SHP77 (cell line): Measurements from ENCODE around the gene CD300A.
A peak's percentile ranks its signal among the peaks of the same experiment; 100 is the strongest.
"Not testable (repeated sequence)": the region's sequence is repeated elsewhere in the genome, so short reads cannot be mapped to it uniquely, and the experiment has no call there.

Source experiments
- DNase-seq, 2 experiments: peaks; one replicate each; lab custom pipeline; 2025; lab: John Stamatoyannopoulos, UW

The CD300A gene

DNA sequence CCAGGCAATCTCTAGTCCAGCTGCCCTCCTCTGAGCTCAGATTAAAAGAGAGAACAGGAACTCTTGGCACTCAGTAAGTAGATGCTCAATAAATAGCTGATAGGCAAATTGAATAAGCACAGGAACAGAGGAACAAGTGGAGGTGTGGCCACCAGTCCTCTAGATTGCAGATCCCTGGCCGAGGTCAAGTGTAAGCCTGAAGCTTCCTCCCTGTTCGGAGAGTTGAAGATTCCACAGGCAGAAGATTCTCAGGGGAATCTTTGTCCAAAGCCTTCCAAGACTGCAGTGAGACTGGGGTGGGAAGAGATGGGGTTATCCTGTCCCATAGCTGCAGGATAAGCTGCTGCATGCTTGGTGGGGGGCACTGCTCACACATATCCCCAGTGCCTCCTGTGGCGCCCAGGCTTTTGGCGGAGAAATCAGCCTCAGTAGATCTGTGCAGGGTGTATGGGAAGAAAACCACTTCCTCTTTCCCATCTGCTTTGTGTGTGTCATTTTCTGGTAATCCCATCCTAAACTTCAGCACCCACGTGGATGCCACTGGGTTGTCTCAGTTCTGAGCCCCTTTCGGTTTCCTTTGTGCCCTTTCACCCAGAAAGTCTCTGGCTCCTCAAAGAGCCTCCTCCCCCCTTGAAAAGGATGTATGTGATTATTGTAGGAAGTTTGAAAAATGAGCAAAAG is 12.1 kb downstream of the CD300A start:
- DNase-seq, result no peak

DNA sequence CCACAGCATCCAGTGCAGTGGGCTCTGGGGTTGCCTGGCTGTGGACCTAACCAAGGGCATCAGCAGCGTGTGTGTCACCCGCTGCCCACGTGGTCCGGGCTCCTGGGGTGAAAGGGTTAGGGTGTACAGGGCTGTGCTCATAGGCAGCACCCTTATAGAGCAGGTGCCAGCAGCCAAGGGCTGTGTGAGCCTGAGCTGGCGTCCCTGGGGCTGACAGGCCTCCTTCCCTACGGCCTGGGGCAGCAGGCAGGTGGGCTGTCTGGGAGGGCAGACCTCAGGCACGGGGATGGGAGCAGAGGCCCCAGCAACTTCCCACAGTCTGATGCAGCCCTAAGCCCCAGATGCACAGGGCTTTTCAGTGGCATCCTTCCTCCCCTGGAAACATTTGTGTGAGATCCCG is 13.9 kb downstream of the CD300A start:
- DNase-seq, result no peak

DNA sequence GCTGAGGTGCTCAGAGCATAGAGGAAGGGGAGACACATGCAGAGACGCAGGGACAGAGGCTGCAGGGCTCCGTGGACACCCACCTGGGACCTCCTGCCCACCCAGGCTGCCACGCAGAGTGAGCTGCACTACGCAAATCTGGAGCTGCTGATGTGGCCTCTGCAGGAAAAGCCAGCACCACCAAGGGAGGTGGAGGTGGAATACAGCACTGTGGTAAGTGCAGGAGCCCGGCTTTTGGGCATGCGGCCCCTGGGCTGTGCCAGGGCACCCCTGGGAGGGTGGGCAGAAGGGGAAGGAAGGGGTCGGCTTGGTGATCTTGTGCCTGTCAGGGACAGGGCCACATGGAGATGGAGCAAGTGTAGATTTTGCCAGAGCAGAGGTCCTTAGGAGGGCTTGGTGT is 15.2 kb downstream of the CD300A start:
- no peak for DNase-seq

DNA sequence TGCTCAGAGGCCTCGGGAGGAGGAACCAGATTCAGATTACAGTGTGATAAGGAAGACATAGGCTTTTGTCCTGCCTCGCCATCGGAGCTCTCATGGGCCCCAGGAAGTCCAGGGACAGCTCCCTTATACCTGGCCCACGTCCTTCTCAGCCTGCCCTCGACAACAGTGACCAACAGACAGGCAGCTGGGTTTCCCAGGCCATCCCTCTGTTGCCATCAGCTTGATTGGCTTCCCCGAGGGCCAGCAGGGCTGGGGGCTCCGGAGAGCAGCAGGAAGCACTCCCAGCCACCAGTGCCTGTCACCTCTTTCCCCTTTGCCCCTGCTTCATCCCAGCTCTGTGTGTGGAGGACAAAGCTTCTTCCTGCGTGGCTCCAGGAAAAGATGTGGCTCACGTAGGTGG is 17.6 kb downstream of the CD300A start:
- DNase-seq, result no peak

DNA sequence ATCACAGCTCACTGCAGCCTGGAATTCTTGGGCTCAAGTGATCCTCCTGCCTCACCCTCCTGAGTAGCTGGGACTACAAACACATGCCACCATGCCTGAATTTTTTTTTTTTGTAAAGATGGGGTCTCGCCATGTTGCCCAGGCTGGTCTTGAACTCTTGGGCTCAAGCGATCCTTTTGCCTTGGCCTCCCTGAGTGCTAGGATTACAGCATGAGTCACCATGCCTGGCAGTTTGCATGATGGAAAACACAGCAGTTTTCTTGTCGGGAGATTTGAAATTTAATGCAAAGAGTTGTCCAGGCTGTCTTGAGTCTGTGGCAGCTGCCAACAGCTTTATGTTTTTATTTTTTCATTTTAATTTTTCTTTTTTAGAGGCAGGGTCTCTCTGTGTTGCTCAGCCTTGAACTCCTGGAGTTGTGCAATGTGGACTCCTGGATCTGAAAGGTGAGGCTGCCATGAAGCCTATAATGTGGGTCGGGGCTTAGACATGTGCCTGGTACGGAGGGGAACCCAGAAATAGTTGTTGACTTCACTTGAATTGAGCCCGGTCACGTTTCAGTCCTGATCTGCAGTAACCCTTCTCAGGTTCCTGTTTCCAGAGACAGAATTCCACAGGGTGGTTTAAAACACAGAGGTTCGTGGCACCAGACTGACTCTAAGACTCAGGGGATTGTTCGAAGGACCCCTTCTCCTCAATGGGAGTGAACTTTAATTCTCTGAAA is 18.7 kb downstream of the CD300A start:
- DNase-seq, result no peak

DNA sequence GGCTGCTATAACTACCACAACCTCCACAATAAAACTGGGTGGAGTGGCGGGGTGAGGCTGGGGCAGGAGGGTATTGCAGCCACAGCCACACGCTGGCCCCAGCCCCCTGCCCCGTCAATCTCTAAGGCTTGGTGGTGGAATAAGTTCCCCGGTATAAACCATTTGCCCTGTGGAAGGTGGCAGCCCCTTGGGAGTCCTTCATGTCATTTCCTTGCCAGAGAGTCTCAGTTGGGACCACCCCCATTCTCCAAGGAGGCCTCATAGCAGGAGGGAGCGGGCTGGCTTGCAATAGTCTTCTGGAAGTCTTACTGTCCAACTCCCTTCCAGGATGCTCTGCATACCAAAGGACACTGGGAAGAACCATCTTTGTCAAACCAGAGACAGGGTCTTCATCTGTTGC is 19.4 kb downstream of the CD300A start:
- no peak for DNase-seq

DNA sequence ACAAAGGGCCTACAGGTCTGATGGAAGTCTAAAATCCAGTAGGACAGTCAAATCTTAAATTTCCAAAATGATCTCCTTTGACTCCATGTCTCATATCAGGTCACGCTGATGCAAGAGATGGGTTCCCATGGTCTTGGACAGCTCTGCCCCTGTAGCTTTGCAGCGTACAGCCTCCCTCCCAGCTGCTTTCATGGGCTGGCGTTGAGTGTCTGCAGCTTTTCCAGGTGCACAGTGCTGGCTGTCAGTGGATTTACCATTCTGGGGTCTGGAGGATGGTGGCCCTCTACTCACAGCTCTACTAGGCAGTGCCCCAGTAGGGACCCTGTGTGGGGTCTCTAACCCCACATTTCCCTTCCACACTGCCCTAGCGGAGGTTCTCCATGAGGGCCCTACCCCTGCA is 21.8 kb downstream of the CD300A start:
- DNase-seq, result not testable (repeated sequence)

DNA sequence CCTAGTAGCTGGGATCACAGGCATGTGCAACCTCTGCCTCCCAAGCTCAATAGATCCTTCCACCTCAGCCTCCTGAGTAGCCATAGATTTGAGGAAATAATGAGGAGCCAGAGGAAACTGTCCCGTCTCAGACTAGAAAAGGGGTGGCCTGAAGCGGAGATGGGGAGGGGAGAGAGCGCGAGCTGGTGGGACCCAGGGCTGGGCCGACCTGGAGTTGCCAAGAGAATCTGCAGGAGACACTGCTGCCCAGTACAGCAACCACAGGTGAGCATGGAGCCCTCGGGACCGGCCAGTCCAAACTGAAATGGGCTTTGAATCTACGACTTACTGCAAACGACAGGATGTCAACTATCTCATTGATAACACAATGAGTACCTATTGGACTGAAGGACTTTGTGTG is 24.3 kb downstream of the CD300A start:
- no peak for DNase-seq

DNA sequence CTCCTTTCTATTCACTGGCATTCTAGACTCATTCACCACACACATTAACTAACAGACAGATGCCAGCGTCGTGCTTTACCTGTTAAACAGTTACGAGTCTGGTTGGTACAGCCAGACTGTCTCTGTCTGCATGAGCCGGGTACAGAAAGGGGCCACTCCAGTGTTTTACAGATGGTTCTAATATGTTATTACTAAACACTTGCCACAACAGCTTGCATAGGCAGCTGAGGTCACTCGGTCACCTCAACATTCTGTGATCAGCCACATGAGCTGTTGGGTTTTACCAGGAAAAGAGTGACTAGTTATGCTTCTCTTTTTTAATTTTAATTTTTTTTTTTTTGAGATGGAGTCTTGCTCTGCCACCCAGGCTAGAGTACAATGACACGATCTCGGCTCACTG is 25.2 kb downstream of the CD300A start:
- DNase-seq, result no peak

DNA sequence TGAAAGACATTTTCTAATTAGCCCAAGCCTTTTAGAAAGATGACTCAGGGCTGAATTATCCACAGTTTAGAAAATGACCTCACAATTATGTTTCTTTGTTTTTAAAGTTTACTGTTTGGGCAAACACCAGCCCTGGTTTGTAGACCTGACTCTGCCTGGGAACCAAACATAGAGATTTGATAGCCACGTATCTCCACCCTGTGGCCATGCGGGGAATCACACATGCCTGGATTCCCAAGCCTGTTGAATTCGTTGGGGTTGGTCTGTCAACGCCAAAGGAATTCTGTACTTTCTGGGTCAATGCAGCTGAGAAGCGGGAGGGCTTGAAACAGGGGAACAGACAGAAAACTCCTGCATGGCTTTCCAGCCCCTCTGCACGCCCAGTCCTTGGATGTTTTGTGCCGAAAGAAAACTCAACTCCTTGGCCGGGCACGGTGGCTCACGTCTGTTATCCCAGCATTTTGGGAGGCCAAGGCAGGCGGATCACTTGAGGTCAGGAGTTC is 26.9 kb downstream of the CD300A start:
- DNase-seq, result peak; percentile 50 to 69

DNA sequence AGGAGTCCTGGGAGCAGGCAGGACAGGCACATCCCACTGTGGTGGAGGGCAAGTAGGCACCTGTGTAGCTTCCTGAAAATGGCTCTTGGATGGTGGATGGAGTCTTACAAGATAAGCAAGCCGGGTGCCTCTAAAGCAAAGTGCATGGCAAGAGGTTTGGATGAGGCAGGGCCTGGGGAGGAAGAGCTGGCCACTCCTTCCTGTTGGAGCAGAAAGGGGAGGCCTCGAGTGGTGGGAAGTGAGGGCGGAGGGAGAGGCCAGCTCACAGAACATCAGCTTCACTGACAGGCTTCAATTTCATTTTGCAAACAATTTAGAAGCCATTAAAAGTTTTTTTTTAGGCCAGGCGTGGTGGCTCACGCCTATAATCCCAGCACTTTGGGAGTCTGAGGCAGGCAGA is 31.0 kb downstream of the CD300A start:
- DNase-seq, result no peak

DNA sequence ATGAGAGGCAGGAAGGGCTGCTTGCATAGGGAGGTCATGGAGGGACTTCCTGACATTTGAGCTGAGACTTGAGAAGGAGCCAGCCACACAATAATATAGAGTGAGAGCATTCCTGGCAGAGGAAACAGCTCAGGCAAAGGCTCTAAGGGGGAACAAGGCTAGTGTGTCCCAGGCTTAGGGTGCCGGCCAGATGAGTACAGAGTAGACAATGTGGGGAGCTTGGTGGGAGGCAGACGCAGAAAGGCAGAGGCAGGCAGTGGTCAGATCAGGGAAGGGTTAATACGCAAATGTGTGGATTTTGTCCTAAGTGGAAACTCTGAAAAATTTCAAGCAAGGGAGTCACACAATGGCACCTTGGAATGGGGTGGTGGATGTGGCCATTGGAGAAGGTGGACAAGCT is 33.6 kb downstream of the CD300A start:
- DNase-seq, result no peak

DNA sequence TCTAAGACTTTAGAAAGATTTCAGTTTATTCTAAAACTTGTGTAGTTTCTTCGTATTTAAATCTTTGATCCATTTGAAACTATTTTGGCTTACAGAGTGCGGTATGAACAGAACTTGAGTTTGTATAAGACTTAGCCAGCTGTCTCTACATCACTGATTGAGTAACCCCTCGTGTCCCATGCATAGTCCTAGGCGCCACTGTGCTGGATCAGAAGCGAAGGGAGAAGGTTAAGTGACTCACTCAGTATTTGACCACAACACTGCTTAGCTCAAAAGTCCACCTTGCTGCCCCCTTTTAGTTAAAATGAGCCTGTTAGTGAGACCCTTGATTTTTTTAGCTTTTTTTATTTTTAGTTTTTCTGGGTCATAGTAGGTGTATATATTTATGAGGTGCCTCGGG is 36.4 kb downstream of the CD300A start:
- no peak for DNase-seq

DNA sequence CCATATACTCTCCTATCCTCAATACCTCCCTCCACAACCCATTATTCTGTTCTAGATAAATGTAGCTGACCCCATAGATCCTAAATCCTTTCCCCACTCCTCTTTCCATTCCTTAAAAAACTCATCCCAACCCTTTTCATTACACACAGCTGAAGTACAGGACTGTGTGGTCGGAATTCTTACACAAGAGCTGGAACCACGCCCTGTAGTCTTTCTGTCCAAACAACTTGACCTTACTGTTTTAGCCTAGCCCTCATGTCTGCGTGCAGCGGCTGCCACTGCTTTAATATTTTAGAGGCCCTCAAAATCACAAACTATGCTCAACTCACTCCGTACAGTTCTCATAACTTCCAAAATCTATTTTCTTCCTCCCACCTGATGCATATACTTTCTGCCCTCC is 37.5 kb downstream of the CD300A start:
- DNase-seq, result not testable (repeated sequence)

DNA sequence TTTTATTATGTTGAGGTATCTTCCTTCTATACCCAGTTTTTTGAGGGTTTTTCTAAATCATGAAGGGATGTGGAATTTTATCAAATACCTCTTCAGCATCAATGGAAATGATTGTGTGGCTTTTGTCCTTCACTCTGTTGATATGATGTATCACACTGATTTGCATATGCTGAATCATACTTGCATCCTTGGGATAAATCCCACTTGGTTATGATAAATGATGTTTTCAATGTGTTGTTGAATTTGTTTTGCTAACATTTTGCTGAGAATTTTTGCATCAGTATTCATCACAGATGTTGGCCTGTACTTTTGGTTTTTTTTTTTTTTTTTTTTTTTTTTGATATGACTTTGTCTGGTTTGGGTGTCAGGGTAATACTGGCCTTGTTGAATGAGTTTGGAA is 41.7 kb downstream of the CD300A start:
- no peak for DNase-seq

DNA sequence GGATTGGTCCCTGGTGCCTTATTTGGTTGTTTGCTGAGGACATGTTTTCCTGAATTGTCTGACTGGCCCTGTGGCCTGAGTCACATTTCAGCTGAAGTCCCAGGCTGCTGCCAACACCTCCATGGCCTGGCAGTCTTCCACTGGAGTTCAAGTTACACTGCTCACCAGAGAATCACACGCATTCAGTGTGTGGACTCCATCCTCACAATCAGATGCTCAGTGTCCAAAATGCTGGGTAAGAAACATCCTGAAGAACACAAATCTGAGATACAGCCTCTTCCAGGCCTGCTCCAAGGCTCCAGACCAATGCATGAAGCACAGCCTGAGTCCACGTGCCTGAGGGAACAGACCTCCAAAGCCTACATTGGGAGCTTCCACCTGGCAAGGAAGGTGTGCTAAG is 45.6 kb downstream of the CD300A start:
- DNase-seq, result no peak

DNA sequence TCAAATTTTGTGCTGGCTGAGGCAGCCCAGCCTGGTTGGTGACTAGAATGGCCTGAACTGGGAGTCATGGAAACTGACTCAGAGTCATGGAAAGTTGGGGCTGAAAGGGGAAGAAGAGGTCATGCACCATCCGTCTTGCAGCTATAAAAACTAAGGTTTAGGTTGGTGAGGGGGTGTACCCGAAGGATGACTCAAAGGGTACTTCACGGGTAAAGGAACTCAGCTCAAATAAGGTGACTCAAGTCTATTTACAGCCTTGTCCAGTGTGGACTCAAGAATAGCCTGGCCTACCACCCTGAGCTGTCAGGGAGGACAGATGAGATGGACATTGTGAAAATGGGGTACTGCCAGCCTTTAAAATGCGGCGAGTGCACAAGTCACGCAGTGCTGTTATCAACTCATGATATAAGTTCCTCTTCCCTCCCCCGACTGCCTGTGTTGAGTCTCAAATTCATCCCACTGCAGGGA is 46.2 kb downstream of the CD300A start:
- no peak for DNase-seq

DNA sequence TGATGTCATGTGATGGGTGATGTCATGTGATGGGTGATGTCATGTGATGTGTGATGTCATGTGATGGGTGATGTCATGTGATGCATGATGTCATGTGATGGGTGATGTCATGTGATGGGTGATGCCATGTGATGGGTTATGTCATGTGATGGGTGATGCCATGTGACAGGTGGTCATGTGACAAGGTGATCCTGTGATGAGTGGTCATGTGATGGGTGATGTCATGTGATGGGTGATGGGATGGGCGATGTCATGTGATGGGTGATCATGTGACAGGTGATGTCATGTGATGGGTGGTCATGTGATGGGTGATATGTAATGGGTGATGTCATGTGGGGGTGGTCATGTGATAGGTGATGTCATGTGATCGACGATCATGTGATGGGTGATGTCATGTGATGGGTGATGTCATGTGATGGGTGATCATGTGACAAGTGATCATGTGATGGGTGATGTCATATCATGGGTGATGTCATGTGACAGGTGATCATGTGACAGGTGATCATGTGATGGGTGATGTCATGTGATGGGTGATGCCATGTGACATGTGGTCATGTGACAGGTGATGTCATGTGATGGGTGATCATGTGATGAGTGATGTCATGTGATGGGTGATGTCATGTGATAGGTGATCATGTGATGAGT is 47.7 kb downstream of the CD300A start:
- DNase-seq, result no peak

DNA sequence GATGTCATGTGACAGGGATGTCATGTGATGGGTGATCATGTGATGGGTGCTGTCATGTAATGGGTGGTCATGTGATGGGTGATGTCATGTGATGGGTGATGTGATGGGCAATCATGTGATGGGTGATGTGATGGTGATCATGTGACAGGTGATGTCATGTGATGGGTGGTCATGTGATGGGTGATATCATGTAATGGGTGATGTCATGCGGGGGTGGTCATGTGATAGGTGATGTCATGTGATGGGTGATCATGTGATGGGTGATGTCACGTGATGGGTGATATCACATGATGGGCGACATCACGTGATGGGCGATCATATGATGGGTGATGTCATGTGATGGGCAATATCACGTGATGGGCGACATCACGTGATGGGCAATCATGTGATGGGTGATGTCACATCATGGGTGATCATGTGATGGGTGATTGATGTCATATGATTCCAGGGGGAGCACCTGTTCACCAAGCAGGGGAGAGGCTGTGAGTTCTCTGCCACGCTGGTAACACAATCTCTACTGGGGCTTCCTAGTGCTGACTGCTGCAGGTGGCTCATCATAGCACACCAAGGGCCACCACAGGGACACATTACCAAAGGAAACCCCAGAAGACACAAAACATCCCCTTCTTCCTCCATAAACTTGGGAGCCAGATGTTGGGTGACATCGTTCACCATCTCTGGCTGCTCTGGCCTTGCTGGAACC is 48.3 kb downstream of the CD300A start:
- no peak for DNase-seq

DNA sequence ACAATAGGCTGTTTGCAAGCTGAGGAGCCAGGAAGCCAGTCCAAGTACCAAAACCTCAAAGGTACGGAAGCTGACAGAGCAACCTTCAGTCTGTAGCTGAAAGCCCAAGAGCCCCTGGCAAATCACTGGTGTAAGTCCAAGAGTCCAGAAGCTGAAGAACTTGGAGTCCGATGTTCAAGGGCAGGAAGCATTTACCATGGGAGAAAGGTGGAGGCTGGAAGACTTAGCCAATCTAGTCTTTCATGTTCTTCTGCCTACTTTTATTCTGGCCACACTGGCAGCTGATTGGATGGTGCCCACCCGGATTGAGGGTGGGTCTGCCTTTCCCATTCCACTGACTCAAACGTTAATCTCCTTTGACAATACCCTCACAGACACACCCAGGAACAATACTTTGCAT is 49.5 kb downstream of the CD300A start:
- DNase-seq, result no peak

DNA sequence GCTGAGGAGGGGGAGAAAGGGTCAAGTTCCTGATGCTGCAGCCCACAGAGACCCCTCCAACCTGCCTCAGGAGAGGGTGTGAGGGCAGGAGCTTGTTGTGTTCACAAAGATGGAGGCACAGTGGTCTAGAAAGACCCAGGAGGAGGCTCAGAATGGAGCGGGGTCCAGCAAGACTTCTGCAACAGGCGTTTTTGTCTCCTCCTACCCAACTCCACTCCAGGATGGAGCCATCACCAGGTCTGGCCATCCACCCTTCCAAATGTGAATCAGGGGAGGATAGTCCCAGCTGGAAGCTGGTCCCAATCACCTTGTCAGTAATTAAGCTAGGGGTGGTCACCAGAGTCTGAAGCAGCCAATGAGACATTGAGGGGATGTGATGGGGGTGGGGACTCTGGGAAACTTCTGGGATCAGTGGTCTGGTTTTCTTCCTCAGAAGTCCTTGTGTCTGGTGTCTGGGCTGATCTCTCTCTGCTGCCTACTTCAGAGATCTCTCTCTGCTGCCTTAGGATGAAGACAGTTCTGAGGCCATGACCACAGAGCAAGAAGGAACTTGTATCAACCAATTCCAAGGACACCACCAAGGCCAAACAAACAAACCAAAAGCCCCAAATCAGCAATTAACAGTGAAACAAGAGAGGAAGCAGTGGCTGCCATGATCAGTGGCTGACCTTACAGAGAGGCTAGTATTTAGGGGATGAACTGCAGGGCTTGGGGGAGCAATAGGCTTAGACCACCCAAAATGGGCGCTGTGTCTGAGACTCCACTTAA is 50.3 kb downstream of the CD300A start:
- no peak for DNase-seq
